HG03575 (cell line): ENCODE data around the gene EPS15.
"Not testable (repeated sequence)": the region's sequence is repeated elsewhere in the genome, so short reads cannot be mapped to it uniquely, and the experiment has no call there.

ENCODE experiments used
- ATAC-seq: cut with Tn5 transposase; IDR thresholded peaks from one replicate; pipeline ENCODE4 v1.9.1; 2021; ENCODE audit not compliant: unreplicated experiment, insufficient number of reproducible peaks, low FRiP score; ENCODE audit errors: extremely low read depth

EPS15 gene

GRCh38 chr1:51439895-51440294, 79.2 kb downstream of the EPS15 start:
- ATAC-seq, result no peak

- ATAC-seq, result no peak
Measured at GRCh38 chr1:51439053-51439452, 80.0 kb downstream of the EPS15 start.

- ATAC-seq, result not testable (repeated sequence)
Measured at GRCh38 chr1:51437391-51437790, 81.7 kb downstream of the EPS15 start.

- ATAC-seq, result no peak
Measured at GRCh38 chr1:51435878-51436277, 83.2 kb downstream of the EPS15 start.

- no peak for ATAC-seq
Measured at GRCh38 chr1:51433972-51434510, 85.0 kb downstream of the EPS15 start.

GRCh38 chr1:51433269-51433971, 85.6 kb downstream of the EPS15 start:
- no peak for ATAC-seq

GRCh38 chr1:51432146-51432545, 86.9 kb downstream of the EPS15 start:
- ATAC-seq, result no peak

- no peak for ATAC-seq
Measured at GRCh38 chr1:51427438-51427837, 91.6 kb downstream of the EPS15 start.

GRCh38 chr1:51425955-51426354, 93.1 kb downstream of the EPS15 start:
- no peak for ATAC-seq

- ATAC-seq, result no peak
Measured at GRCh38 chr1:51425273-51425672, 93.8 kb downstream of the EPS15 start.

GRCh38 chr1:51423073-51423821, 95.8 kb downstream of the EPS15 start:
- no peak for ATAC-seq

GRCh38 chr1:51422367-51423072, 96.5 kb downstream of the EPS15 start:
- no peak for ATAC-seq

- no peak for ATAC-seq
Measured at GRCh38 chr1:51421964-51422363, 97.1 kb downstream of the EPS15 start.

- ATAC-seq, result no peak
Measured at GRCh38 chr1:51420867-51421627, 98.0 kb downstream of the EPS15 start.

- ATAC-seq, result no peak
Measured at GRCh38 chr1:51418384-51418959, 100.6 kb downstream of the EPS15 start.

GRCh38 chr1:51417496-51418383, 101.3 kb downstream of the EPS15 start:
- ATAC-seq, result no peak

- ATAC-seq, result no peak
Measured at GRCh38 chr1:51416910-51417309, 102.2 kb downstream of the EPS15 start.

GRCh38 chr1:51415963-51416362, 103.1 kb downstream of the EPS15 start:
- no peak for ATAC-seq
